ENCODE data around the gene BRICD5.

DNA sequence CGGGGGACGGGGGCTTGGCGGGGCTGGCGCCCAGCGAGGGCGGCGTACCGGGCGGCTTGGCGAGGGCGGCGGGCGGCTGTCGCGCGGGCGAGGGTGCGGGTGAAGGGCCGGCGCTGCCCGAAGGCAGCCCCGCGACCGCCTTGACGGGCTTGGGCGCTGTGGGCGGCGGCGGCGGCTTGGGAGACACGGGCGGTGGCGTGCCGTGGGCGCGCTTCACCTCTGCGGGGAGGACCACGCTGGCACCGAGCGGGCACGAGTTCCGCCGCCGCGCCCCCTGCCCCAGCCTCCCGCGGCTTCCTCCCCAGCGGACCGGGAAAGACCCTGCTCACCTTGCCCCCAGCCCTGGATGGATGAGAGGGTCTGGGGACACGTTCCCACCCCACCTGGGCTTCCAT lies 31.6 kb downstream of the BRICD5 start:
- TF ChIP-seq, protein P1, sequence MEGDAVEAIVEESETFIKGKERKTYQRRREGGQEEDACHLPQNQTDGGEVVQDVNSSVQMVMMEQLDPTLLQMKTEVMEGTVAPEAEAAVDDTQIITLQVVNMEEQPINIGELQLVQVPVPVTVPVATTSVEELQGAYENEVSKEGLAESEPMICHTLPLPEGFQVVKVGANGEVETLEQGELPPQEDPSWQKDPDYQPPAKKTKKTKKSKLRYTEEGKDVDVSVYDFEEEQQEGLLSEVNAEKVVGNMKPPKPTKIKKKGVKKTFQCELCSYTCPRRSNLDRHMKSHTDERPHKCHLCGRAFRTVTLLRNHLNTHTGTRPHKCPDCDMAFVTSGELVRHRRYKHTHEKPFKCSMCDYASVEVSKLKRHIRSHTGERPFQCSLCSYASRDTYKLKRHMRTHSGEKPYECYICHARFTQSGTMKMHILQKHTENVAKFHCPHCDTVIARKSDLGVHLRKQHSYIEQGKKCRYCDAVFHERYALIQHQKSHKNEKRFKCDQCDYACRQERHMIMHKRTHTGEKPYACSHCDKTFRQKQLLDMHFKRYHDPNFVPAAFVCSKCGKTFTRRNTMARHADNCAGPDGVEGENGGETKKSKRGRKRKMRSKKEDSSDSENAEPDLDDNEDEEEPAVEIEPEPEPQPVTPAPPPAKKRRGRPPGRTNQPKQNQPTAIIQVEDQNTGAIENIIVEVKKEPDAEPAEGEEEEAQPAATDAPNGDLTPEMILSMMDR (conservative IDR thresholded peaks at IDR 0.05; ENCODE audit: low read depth, low read length): no peak
- no peak for TF ChIP-seq EZH2 (IDR thresholded peaks at IDR 0.05; ENCODE audit: borderline replicate concordance, low read depth, low read length, poor library complexity, severe bottlenecking)
